ENCODE data around the gene ZNF211.

Gene ZNF211

GRCh38 chr19:57656346-57656745 is 23.4 kb downstream of the ZNF211 start:
- no peak for DNase-seq

DNA sequence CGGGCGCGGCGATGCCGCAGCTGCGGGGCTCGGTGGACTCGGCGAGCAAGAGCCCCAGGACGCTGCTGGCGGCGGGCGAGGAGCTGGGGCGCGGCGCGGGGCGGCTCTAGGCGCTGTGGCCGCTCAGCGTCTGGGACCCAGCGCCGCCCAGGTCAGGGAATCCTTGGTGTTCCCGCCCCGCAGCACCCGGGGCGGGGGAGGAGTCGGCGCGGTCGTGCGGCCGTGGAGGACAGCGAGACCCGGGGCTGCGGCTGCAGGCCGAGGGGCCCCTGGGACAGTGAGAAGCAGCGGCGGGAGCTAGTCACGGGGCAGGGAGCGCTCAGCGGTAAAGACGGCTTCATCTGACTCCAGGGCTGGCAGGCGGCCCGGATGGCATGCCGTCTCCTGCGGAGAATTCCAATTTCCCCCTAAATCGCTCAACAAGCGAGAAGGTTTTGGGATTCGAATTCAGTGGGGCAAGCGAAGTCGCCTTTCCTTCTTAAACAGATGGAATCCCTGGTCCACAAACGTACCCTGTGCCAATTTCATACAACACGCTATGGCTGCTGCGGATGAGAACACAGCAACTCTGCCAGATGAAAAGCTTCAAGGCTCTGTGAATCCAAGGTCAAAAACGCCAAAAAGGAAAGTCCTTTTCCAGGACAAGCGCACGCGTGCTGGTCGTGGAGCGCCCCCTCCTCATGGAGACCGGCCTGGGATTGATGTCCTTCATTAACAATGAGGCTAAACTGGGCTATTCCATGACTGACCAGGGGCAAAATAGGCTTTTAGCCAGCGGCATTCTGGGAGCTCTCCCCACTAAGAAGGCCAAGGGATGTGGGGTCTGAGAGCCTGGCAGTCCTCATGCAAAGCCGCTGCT is 31.5 kb downstream of the ZNF211 start:
- peak; percentile 52 for DNase-seq

DNA sequence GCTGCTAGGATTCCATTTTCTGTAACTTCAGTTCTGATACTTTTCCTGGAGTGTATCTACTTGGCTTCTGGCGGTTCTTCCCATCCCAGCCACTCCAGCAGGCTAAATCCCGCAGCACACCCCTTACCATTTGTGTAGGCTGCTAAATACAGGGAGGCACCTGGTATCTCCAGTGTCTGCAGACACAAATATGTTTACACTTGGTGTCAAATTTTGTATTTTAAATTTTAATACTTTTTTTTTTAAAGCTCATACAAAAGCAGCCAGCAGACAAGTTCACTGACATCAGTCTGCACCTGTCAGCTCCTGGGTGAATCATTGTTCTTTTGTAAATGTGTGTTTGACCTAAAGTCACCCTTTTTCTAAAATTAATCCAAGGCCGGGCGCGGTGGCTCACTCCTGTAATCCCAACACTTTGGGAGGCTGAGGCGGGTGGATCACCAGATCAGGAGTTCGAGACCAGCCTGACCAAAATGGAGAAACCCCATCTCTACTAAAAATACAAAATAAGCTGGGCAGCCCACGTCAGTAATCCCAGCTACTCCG is 32.4 kb downstream of the ZNF211 start:
- no peak for DNase-seq

GRCh38 chr19:57667228-57667627 is 34.3 kb downstream of the ZNF211 start:
- DNase-seq, result no peak

GRCh38 chr19:57668635-57669034 is 35.7 kb downstream of the ZNF211 start, which contains the start of gene ZSCAN4:
ZSCAN4 (plus strand) TSS chr19:57668935; CDS start chr19:57676146, 7,211 bp downstream.
- no peak for DNase-seq

DNA sequence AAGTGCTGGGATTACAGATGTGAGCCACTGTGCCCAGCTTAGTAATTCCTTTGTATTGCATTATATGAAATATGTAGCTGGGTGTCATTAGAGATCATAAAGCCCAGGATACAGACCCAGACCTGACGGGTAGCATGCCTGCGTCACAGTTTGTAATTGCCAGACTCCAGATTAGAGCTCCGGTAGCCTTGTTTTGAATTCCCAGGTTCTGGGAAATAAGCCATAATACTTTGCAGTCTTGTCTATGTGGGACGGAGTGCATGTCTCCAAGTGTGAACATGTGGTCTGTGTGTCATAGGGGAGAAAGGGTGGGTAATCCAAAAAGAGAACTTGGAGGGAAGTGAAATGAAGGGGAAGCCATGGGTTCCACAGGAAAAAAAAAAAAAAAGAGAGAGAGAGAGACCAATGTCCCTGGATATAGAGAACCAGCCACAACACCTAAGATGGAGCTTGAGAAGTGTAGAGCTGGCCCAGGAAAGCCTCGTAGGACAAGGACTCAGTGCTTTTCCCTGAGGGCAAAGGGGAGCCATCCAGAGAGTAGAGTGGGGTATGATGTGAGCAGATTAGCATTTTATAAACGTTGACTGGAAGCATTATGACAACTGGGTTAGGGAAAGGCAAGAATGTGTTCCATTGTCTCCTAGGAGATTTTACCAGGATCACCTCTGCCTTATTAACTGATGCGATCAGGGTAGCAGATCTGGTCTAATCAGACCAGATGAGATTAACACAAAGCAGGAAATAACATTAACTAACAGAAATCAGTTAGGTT is 38.3 kb downstream of the ZNF211 start:
- no peak for DNase-seq

- DNase-seq, result no peak
Measured at GRCh38 chr19:57672466-57672865, 39.5 kb downstream of the ZNF211 start.

- no peak for DNase-seq
Measured at GRCh38 chr19:57675881-57676280, 42.9 kb downstream of the ZNF211 start.

- no peak for DNase-seq
Measured at GRCh38 chr19:57682226-57682766, 49.3 kb downstream of the ZNF211 start.

DNA sequence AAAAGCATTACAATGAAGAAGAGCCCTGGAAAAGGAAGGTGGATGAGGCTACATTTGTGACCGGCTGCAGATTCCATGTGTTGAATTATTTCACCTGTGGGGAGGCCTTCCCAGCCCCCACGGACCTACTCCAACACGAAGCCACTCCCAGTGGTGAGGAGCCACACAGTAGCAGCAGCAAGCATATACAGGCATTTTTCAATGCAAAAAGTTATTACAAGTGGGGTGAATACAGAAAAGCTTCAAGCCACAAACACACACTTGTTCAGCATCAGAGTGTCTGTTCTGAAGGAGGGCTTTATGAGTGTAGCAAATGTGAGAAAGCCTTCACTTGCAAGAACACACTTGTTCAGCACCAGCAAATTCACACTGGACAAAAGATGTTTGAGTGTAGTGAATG is 53.8 kb downstream of the ZNF211 start:
- no peak for DNase-seq

GRCh38 chr19:57687363-57688010 is 54.5 kb downstream of the ZNF211 start:
- DNase-seq, result no peak

- DNase-seq, result no peak
Measured at GRCh38 chr19:57688011-57688763, 55.2 kb downstream of the ZNF211 start.

DNA sequence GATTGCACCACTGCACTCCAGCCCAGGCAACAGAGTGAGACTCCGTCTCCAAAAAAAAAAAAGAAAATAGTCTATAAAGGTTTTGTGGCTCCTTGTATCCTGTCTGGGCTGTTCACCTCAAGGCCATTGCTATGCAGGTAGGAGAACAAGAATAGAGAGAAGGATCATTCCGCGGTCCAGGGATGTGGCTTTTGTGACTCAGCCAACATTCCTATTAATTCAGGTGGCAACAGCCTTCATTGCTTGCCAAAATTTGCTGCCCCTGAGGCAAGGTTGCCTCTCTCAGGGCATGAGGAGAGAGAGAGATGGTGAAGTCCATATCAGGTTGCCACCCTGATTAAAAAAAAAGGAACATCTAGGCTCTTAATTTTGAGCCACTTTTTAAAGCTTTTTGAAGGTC is 56.8 kb downstream of the ZNF211 start:
- DNase-seq, result no peak
